ENCODE measurements around the gene STAP1. TPM values are rescaled to one million over a fixed set of nuclear protein-coding genes. Genes with fewer than 3 reads are reported as not detected.

The STAP1 gene
- total RNA-seq, 1 experiment from 2014 or later, result not detected

DNA sequence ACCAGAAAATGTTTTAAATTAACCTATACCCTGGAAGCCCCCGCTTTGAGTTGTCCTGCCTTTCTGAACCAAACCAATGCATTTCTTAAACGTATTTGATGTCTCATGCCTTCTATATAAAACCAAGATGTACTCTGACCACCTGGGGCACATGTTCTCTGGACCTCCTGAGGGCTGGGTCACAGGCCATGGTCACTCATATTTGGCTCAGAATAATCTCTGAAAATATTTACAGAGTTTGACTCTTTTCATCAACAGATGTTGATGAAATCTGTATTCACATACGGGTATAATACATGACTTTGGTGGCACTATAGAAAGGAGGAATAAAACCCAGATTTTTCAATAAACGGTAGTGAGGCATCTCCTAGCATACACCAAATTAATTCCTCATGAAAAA lies 55.7 kb downstream of the STAP1 start:
- TF ChIP-seq, protein P1, sequence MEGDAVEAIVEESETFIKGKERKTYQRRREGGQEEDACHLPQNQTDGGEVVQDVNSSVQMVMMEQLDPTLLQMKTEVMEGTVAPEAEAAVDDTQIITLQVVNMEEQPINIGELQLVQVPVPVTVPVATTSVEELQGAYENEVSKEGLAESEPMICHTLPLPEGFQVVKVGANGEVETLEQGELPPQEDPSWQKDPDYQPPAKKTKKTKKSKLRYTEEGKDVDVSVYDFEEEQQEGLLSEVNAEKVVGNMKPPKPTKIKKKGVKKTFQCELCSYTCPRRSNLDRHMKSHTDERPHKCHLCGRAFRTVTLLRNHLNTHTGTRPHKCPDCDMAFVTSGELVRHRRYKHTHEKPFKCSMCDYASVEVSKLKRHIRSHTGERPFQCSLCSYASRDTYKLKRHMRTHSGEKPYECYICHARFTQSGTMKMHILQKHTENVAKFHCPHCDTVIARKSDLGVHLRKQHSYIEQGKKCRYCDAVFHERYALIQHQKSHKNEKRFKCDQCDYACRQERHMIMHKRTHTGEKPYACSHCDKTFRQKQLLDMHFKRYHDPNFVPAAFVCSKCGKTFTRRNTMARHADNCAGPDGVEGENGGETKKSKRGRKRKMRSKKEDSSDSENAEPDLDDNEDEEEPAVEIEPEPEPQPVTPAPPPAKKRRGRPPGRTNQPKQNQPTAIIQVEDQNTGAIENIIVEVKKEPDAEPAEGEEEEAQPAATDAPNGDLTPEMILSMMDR (conservative IDR thresholded peaks at IDR 0.05), result no peak
- no peak overlapping the region for H3K18ac ChIP-seq (ENCODE audit: insufficient read length, low read depth, low read length)
- no peaks in the 10 kb centered on the region for H3K9me3 ChIP-seq (ENCODE audit: control insufficient read depth, low read depth, low read length)
- Mint-ChIP-seq H3K9me3 (peaks cover 2 to 5% of the 10 kb centered on the region in 2 experiments; a peak in 3 of 5 replicates), H3K4me3 (no peak overlapping the region), H3K36me3 (ENCODE audit: insufficient read depth in 1 of 3, low read depth in 3 of 3) (peaks cover 22 to 41% (median 31%) of the 10 kb centered on the region in 3 experiments), H3K27me3 (ENCODE audit: low read depth) (no peaks in the 10 kb centered on the region), H3K27ac (no peak overlapping the region), H3K4me1 (no peaks in the 10 kb centered on the region)
- H3K14ac ChIP-seq (ENCODE audit: insufficient read depth, low read length), result no peak overlapping the region
- H3K9ac ChIP-seq (ENCODE audit: extremely low read depth, insufficient read length, low read length), result no peak overlapping the region
- no peak overlapping the region for H3K23ac ChIP-seq (ENCODE audit: insufficient read length, low read depth, low read length)
- H2BK12ac ChIP-seq (ENCODE audit: insufficient read length, low read depth, low read length), result no peak overlapping the region
- no peak overlapping the region for H2BK20ac ChIP-seq (ENCODE audit: low read depth, low read length, poor library complexity, severe bottlenecking)
- H3K79me1 ChIP-seq (ENCODE audit: insufficient read depth, low read depth, low read length, poor library complexity, severe bottlenecking), result no peaks in the 10 kb centered on the region
- no peak overlapping the region for H2BK15ac ChIP-seq (ENCODE audit: low read depth, low read length)
- no peak overlapping the region for H3K27ac ChIP-seq (ENCODE audit: insufficient read length, low read depth, low read length)
- no peak overlapping the region for H2BK120ac ChIP-seq (ENCODE audit: low read depth, low read length, poor library complexity, severe bottlenecking)
- H3K56ac ChIP-seq (ENCODE audit: insufficient read length, low read depth, low read length), result no peak overlapping the region
- no peak for DNase-seq
- H2AFZ ChIP-seq (ENCODE audit: low read length), result no peak overlapping the region
- no peak overlapping the region for H4K91ac ChIP-seq (ENCODE audit: insufficient read length, low read depth, low read length)
- H3K4me2 ChIP-seq (ENCODE audit: insufficient read depth, insufficient read length, low read length), result no peak overlapping the region
- H3K79me2 ChIP-seq (ENCODE audit: insufficient read depth, low read length), result no peaks in the 10 kb centered on the region
- H3K23me2 ChIP-seq (ENCODE audit: insufficient read length, low read depth, low read length, poor library complexity, severe bottlenecking), result no peaks in the 10 kb centered on the region
- no peak overlapping the region for H3T11ph ChIP-seq (ENCODE audit: low read length)
- no CpG with 5 or more reads among the region's 4 CpGs for WGBS (ENCODE audit: extremely low coverage, insufficient read length, low lambda C conversion rate)
- H2AK5ac ChIP-seq (ENCODE audit: insufficient read length, low read length), result no peak overlapping the region
- no peak overlapping the region for H2BK5ac ChIP-seq (ENCODE audit: insufficient read length, low read length)
- H3K4ac ChIP-seq (ENCODE audit: low read depth, low read length), result no peak overlapping the region
- no peak overlapping the region for H4K5ac ChIP-seq (ENCODE audit: insufficient read length, low read depth, low read length)
- no peak overlapping the region for H4K8ac ChIP-seq (replicated peaks; ENCODE audit: insufficient read length, low read depth, low read length)
- H4K20me1 ChIP-seq (ENCODE audit: control insufficient read depth, insufficient read depth, insufficient read length), result no peaks in the 10 kb centered on the region
- H3K4me1 ChIP-seq (ENCODE audit: insufficient read depth, low read length), result no peaks in the 10 kb centered on the region
- no peaks in the 10 kb centered on the region for H3K27me3 ChIP-seq (ENCODE audit: insufficient read depth, low read length)
